Esophagus squamous epithelium (tissue), 4 donors: ENCODE results near the gene FLVCR1.

Source experiments
- POLR2A ChIP-seq, 4 donors: fragments of 450-650 bp; IDR thresholded peaks; one replicate each; pipeline ENCODE4 v1.6.1; 2017; ENCODE audit warnings: antibody characterized with exemption in 4 of 4, mild to moderate bottlenecking in 4 of 4, moderate library complexity in 3 of 4
- TF ChIP-seq, protein P1 (sequence below), 6 experiments: fragments of 450-650 bp in 4 of 6; fragments of 200-600 bp in 2 of 6; sonication (generic) in 2 of 6; IDR thresholded peaks; one replicate each; pipeline ENCODE4 v1.5.1; 2016 to 2019; ENCODE audit warnings: antibody characterized with exemption in 6 of 6, mild to moderate bottlenecking in 4 of 6, moderate library complexity in 4 of 6

DNA sequence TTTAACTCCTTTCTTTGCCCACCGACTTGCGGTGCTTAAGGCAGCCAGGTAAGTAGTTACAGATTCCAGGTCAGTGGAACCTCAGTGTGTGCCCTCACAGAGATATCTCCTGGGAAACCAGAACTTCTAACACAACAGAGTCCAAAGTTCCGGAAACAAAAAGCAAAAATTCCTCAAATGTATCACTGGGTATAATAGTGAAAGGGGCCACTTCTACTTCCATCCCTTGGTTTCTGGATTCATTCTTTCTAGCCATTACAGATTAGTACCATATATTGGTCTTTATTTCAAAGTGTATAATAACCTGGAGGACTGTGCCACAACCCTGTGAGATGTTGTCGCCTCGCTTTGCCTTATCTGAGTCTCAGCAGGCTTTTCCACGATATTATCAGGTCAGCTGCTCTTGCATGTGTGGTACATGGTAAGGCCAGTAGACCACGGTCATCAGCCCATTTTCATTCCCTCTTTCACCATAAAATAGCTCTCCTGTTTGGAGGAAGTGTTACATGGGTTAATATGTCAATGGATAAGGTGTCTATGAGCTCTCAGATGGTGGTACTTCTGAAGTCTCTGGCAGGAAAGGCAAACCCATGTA, 77.4 kb downstream of the FLVCR1 start:
- TF ChIP-seq, protein P1, sequence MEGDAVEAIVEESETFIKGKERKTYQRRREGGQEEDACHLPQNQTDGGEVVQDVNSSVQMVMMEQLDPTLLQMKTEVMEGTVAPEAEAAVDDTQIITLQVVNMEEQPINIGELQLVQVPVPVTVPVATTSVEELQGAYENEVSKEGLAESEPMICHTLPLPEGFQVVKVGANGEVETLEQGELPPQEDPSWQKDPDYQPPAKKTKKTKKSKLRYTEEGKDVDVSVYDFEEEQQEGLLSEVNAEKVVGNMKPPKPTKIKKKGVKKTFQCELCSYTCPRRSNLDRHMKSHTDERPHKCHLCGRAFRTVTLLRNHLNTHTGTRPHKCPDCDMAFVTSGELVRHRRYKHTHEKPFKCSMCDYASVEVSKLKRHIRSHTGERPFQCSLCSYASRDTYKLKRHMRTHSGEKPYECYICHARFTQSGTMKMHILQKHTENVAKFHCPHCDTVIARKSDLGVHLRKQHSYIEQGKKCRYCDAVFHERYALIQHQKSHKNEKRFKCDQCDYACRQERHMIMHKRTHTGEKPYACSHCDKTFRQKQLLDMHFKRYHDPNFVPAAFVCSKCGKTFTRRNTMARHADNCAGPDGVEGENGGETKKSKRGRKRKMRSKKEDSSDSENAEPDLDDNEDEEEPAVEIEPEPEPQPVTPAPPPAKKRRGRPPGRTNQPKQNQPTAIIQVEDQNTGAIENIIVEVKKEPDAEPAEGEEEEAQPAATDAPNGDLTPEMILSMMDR (IDR thresholded peaks at IDR 0.05) = no peak
- TF ChIP-seq POLR2A (IDR thresholded peaks at IDR 0.05) = no peak
